Measurements from ENCODE around the gene HARS1.
"Not testable (repeated sequence)": the region's sequence is repeated elsewhere in the genome, so short reads cannot be mapped to it uniquely, and the experiment has no call there.

Gene HARS1

GRCh38 chr5:140633021-140633471 lies 58.1 kb downstream of the HARS1 start, which contains the start of gene CD14:
Gene CD14 (minus strand): TSS chr5:140633175. CDS start chr5:140633071, 104 bp downstream.
- H3K9ac ChIP-seq (ENCODE audit: low read depth, low read length), result no peak within 1 kb of the TSS; the same call in 1 of the 2 replicates
- H3K4me1 ChIP-seq (ENCODE audit: insufficient read depth, low read length), result no peaks in the 10 kb centered on the region
- H3K36me3 ChIP-seq (ENCODE audit: insufficient read depth, low read length), result no peaks in the 10 kb centered on the region
- no peaks in the 10 kb centered on the region for H3K9me3 ChIP-seq (ENCODE audit: control insufficient read depth, insufficient read depth, low read length)

- no peaks in the 10 kb centered on the region for H3K4me1 ChIP-seq (ENCODE audit: insufficient read depth, low read length)
- no peaks in the 10 kb centered on the region for H3K36me3 ChIP-seq (ENCODE audit: insufficient read depth, low read length)
- H3K9ac ChIP-seq (ENCODE audit: low read depth, low read length), result no peak overlapping the region; the same call in 1 of the 2 replicates
Observed at GRCh38 chr5:140632366-140633020, 58.7 kb downstream of the HARS1 start.

GRCh38 chr5:140631831-140632365 lies 59.3 kb downstream of the HARS1 start:
- Histone ChIP-seq H3K9ac (ENCODE audit: low read depth, low read length) (no peak overlapping the region), H3K9me3 (ENCODE audit: control insufficient read depth, insufficient read depth, low read length) (no peaks in the 10 kb centered on the region), H3K36me3 (ENCODE audit: insufficient read depth, low read length) (no peaks in the 10 kb centered on the region), H3K4me1 (ENCODE audit: insufficient read depth, low read length) (no peaks in the 10 kb centered on the region)

More at GRCh38 chr5:140632366-140633020, 58.7 kb downstream of the HARS1 start:
- no peaks in the 10 kb centered on the region for H3K9me3 ChIP-seq (ENCODE audit: control insufficient read depth, insufficient read depth, low read length)

- no peaks in the 10 kb centered on the region for H3K36me3 ChIP-seq (ENCODE audit: insufficient read depth, low read length)
- no peaks in the 10 kb centered on the region for H3K9me3 ChIP-seq (ENCODE audit: control insufficient read depth, insufficient read depth, low read length)
- H3K9ac ChIP-seq (ENCODE audit: low read depth, low read length), result no peak overlapping the region
- no peaks in the 10 kb centered on the region for H3K4me1 ChIP-seq (ENCODE audit: insufficient read depth, low read length)
Observed at GRCh38 chr5:140631036-140631417, 60.1 kb downstream of the HARS1 start.

GRCh38 chr5:140630292-140631035 lies 60.7 kb downstream of the HARS1 start:
- Histone ChIP-seq H3K9ac (ENCODE audit: low read depth, low read length) (no peak overlapping the region), H3K36me3 (ENCODE audit: insufficient read depth, low read length) (no peaks in the 10 kb centered on the region), H3K9me3 (ENCODE audit: control insufficient read depth, insufficient read depth, low read length) (no peaks in the 10 kb centered on the region), H3K4me1 (ENCODE audit: insufficient read depth, low read length) (no peaks in the 10 kb centered on the region)

GRCh38 chr5:140628711-140629110 lies 62.5 kb downstream of the HARS1 start:
- H3K9me3 ChIP-seq (ENCODE audit: control insufficient read depth, insufficient read depth, low read length), result no peaks in the 10 kb centered on the region
- H3K4me1 ChIP-seq (ENCODE audit: insufficient read depth, low read length), result no peaks in the 10 kb centered on the region
- no peak overlapping the region for H3K9ac ChIP-seq (ENCODE audit: low read depth, low read length)
- H3K36me3 ChIP-seq (ENCODE audit: insufficient read depth, low read length), result no peaks in the 10 kb centered on the region

GRCh38 chr5:140627972-140628371 lies 63.2 kb downstream of the HARS1 start:
- no peaks in the 10 kb centered on the region for H3K4me1 ChIP-seq (ENCODE audit: insufficient read depth, low read length)
- no peaks in the 10 kb centered on the region for H3K9me3 ChIP-seq (ENCODE audit: control insufficient read depth, insufficient read depth, low read length)
- no peak overlapping the region for H3K9ac ChIP-seq (ENCODE audit: low read depth, low read length)
- no peaks in the 10 kb centered on the region for H3K36me3 ChIP-seq (ENCODE audit: insufficient read depth, low read length)

- not testable (repeated sequence) for H3K4me1 ChIP-seq (ENCODE audit: insufficient read depth, low read length); H3K9ac ChIP-seq (ENCODE audit: low read depth, low read length); H3K9me3 ChIP-seq (ENCODE audit: control insufficient read depth, insufficient read depth, low read length); H3K36me3 ChIP-seq (ENCODE audit: insufficient read depth, low read length)
Observed at GRCh38 chr5:140624886-140625285, 66.3 kb downstream of the HARS1 start.

Data from ES-I3 (cell line).